HG03378 (cell line): Measurements from ENCODE around the gene CCR9.
"Not testable (repeated sequence)": the region's sequence is repeated elsewhere in the genome, so short reads cannot be mapped to it uniquely, and the experiment has no call there.

Experiments used
- ATAC-seq: cut with Tn5 transposase; IDR thresholded peaks from one replicate; pipeline ENCODE4 v1.9.1; 2021; ENCODE audit warnings: mild to moderate bottlenecking, moderate library complexity; ENCODE audit not compliant: unreplicated experiment

Gene CCR9, protein sequence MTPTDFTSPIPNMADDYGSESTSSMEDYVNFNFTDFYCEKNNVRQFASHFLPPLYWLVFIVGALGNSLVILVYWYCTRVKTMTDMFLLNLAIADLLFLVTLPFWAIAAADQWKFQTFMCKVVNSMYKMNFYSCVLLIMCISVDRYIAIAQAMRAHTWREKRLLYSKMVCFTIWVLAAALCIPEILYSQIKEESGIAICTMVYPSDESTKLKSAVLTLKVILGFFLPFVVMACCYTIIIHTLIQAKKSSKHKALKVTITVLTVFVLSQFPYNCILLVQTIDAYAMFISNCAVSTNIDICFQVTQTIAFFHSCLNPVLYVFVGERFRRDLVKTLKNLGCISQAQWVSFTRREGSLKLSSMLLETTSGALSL

DNA sequence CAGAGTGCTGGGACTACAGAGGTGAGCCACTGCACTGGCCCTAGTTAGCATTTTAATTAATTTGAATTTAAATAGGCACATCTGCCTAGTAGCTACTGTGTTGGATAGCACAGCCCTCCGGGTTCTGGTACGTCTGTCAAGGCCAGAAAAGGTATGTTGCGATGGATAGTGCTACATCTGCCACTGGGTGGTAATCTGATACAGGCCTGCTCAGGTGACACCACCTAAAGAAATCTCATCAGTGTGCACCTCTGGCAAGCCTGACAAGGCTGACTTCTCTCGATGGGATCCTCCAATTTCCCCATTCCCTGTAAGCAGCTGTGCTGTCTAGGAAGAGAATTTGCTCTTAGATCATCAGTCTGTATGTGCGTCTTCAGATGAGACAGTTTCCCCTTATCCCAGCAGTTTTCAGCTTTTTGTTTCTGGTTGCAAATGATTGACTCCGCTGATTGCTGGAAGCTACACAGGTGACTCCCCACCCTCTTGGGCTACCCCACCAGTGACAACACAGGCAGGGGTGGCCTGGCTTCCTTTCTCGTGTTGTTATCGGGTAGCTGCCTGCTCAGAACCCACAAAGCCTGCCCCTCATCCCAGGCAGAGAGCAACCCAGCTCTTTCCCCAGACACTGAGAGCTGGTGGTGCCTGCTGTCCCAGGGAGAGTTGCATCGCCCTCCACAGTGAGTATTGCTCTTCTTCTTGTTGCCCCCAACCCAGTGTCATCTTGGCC is at the start of gene CCR9:
Gene CCR9 (plus strand): TSS at position 565 of the 727 bp plus-strand sequence. CDS start 8,391 bp downstream, outside the sequence.
- no peak for ATAC-seq

DNA sequence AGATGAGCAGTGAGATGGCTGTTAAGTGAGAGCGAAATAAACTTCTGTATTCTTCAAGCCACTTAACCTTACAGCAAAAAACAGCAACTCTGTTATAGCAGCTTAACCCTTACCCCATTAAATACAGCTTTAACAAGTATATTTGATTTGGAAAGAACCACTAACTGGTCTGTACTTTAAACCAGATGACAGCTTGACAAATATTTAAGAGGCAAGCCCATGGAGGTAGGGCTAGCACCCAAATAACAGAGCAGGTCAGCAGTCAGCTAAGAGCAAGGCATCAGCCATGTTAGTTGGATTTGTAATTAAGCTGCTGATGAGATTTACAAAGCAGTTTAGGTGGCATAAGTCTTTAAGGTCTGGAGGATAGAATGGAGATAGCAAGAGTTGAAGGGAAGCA is 47.9 kb upstream of the CCR9 start:
- ATAC-seq: no peak

DNA sequence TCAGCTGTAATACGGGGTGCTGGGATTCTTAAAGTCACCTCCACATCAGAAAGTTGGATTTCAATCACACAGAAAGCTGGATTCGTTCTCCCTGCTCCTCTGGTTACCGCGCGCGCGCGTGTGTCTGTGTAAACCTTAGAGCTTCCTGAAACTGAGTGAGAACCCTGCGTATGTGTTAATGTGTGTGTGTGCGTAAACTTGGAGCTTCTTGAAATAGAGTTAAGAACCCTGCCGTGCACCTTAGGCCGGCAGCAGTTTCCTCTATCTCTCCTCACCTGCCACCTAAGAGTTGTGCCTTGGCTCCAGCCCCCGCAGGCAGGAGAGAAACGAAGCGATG is 45.0 kb upstream of the CCR9 start:
- no peak for ATAC-seq

DNA sequence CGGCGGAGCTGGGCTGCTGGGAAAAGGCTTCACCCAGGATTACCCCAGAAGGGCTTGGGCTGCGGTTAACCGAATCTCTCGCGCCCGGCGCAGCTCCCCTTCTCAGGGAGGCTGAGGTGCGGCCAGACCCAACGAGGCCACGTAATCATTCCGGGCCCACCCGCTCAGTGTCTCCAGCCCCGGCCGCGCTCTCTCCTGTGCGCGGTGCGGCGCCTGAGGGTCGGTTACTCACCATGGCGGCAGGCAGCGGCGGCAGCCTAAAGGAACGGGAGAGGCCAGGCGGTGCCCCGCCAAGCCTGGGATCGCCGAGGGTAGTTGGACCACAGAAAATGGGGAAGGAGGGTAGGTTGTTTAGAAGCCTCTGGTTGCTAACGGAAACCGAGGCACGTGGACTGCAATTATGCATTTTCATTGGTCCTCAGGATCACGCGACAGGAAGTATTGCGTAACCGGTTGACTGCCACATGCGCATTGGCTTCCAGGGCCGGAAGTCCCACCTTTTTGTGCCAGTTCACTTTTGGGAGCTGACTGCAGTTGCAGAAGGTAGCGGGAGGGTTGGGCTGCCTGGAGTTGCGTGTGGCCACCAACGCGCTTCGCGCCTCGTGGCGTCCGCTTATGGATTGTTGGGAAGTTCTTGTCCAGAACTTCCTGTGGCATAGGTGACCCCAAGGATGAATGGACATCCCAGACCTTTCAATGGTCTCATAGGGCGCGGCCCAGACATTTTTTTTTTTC is 44.4 kb upstream of the CCR9 start, which contains the start of gene LZTFL1:
Gene LZTFL1 (minus strand): TSS at position 363 of the 735 bp plus-strand sequence. CDS start 128 bp downstream, at position 235.
- ATAC-seq: peak; percentile 87

DNA sequence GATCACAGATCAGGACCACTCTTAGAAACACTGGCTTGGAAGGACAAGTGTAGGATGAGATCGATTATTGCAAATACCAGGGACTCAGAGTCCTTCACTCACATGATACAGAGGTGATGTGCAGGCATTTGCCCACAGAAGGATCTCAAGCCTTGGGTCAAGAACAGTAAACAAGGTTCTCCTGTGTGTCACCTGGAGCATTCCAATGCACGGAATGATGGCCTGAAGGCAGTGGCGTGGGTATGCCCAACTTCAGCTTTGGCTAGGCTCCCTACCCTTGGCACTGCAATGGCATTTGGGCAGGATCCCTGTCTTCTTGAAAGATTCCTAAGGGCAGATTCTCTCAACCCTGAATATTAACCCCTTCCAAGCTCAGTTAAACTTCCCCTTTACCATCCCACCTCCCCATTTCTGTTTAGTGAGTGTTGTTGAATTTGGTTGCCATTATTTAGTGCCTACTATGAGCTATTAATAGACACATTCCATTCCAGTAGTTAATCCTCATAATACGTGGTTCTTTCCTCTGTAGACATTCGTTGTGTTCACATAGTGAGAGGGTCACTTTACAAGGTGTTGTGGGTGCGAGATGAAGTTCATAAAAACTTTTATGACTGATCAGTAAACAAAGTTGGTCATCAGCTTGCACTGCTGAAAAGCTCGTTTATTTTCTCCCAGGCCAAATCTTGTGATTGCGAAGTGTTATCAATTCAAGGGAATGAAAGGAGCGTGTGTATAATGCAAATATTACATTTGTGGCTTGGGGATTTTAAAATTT is 43.3 kb upstream of the CCR9 start:
- ATAC-seq: no peak

DNA sequence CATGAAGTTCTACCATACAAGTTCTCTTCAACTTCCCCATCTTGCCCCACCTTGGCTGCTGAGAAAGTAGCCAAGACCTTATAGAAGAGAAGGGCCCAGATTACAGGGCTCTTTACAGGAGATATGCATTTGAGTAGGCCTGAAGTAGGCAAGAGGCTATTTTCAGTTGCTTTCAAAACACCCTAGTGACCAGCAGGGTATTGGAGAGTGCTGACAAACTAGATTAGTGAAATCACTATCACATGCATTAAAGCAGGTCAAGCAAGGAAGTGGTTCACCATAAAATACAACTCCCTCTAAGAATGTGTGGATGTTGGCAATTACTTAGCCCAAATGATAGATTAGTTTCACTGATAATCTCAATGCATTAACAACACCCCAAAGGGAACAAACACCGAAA is 41.7 kb upstream of the CCR9 start:
- ATAC-seq: no peak

DNA sequence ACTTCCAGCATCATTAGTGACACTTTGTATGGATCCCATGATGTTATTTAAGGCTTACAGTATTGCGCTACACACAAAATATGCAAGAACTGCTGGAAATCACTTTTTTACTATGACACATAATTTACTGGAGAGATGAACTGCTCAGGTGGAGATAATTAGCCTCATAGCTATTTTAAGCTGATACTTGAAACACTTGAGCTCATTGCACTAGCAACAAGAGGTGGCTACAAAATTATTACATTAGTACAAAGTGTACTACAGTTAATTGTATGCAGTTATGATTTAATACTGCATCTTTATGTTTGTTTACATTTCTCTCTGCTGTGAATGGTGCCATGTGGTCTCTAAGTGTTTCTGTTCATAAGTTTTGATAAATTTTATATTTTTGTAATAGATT is 38.0 kb upstream of the CCR9 start:
- ATAC-seq: no peak

DNA sequence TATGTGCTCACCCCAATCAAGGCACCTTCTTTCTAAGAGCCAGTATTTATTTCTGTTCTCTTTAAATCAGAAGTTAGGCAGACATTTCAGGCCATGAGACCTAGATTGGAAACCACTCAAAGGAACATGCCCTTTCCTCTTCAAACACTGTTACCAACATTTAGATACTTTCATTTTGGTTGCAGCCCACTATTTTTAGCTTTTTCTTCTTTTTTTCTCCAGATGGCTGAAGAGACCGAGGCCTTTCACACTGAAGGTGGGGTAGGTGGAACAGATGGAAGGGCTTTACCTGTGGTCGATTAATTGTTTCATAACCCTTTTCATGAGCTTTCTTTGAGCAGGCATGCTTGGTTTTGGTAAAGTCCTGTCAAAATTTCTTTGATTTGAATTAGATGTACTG is 33.5 kb upstream of the CCR9 start:
- no peak for ATAC-seq

DNA sequence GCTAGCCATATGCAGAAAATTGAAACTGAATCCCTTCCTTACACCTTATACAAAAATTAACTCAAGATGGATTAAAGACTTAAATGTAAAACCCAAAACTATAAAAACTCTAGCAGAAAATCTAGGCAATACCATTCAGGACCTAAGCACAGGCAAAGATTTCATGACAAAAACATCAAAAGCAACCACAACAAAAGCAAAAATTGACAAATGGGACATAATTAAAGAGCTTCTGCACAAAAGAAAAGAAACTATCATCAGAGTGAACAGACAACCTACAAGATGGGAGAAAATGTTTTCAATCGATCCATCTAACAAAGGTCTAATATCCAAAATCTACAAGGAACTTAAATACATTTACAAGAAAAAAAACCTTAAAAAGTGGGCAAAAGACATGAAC is 30.0 kb upstream of the CCR9 start:
- not testable (repeated sequence) for ATAC-seq

DNA sequence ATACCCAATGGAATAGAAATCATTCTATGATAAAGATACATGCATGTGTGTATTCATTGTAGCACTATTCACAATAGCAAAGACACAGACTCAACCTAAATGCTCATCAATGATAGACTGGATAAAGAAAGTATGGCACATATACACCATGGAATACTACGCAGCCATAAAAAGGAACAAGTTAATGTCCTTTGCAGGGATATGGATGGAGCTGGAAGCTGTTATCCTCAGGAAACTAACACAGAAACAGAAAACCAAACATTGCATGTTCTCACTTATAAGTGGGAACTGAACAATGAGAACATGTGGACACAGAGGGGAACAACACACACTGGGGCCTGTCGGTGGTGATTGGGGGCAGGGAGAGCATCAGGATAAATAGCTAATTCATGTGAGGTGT is 29.3 kb upstream of the CCR9 start:
- not testable (repeated sequence) for ATAC-seq

DNA sequence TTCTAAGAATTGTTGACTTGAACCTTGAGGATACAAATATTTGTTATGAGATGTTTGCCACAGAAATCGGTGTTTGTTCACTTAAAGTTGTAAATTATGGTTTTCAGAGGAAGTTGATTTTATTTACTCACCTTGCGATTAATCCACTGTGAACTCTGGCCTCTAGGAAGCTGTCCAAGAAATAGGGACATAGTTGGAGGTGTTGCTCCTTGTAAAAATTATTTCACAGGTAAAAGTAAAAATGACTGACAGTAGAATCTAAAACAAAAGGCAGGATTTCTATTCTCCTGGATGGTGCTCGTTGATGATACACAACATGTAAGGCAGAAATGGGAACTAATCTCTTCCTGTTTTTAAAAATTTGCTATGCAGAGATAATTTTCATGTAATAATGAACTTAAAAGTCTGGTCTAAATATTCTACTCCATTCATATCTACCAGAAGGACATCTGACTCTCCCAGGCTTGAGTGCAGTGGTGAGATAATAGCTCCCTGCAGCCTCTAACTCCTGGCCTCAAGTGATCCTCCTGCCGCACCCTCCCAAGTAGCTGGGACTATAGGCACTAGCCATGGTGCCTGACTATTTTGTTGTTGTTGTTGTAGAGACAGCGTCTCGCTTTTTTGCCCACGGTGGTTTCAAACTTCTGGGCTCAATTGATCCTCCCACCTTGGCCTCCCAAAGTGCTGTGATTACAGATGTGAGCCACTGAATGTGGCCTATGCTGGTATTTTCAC is 27.4 kb upstream of the CCR9 start:
- no peak for ATAC-seq

DNA sequence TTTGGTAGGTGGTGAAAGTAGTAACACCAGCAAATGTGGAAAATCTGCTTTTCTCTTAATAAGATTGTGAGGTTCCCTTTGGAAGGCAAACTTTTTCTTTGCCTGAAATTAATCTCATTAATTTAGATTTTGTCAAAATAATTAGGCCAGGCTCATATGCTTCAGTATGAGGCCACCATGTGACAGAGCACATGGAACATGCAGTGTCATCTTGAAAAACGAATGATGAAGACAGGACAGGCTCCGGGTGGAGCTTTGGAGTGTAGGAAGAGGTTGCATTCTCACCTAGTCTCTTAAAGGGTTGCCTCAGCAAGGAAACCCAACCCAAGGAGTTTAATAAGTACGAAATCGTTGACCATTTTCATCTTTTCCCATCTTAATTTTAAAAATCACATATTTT is 25.9 kb upstream of the CCR9 start:
- no peak for ATAC-seq

DNA sequence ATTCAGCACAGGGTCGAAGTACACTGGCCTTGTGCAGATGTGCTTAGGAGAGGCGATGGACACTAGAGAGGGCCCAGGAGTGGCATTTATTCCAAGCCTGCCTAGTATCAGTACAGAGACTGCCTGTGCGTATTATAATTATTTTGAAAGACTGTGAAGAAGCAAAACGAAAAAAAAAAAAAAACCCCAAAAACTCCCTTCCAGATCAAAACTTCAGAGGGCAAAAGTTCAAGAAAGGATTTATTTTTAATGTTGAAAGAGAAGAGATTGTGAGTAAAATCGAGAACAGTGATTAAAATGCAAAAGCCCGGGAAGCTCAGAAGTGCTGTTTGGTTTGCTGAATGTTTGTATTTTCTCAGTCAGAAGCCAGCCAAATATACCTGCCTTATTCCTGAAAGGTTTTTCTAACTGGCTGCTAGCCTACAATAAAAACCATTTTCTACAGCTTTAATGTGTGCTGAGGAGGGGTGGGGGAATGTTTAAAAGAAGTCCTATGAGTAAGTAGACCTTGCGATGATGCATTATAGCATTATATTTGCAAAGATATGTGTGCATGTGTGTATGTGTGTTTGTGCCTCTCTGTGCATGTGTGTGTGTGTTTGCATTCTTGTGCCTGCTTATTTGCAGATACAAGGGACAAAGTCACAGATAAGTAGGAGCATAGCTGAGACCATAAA is 25.2 kb upstream of the CCR9 start:
- peak; percentile 56 for ATAC-seq

DNA sequence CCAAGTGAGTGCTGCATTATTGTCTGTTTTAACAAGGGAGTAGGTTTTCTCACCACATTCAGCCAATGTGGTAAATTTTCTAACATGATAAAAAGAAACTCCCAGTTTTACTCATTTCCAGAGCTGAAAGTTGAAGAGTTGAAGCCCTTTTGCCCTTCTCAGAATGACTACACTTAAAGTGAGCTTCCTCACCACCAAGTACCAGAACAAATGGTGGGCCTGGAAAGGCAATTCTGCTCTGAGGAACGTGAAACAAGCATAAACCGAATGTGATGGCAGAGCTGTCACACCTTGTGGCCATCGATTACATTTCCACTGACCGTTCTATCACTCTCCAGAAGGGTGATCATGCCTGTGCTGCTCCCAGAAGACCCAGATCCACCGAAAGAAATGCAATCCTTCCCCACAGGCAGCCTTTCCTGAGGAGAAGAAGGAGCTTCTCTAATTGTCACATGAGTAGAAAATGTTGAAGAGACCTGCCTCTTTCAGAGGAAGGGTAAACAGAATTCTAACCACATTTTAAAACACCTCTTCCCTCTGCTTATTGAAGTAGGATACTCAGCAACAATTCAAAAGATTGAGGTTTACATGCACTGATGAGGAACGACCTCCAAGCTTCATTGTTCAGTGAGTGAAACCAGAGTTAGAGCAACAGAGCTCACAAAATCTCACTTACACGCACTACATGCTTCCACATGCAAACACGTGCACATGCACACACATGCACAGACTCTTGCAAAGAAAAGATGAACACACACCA is 21.4 kb upstream of the CCR9 start:
- peak; percentile 67 for ATAC-seq

DNA sequence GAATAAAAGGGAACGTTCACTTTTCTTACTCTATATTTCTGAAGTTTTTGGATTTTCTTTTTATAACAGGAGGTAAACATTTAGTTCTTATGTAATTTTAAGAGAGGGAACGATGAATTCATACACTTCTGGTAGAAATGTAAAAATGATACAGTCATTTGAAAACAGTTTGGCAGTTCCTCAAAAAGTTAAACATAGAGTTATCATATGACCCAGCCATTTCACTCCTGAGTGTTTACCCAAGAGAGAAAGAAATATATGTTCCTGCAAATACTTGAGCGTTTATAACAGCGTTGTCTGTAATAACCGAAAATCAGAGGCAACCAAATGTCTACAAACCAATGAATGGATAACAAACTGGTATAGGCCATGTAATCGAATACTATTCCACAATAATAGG is 20.8 kb upstream of the CCR9 start:
- no peak for ATAC-seq

DNA sequence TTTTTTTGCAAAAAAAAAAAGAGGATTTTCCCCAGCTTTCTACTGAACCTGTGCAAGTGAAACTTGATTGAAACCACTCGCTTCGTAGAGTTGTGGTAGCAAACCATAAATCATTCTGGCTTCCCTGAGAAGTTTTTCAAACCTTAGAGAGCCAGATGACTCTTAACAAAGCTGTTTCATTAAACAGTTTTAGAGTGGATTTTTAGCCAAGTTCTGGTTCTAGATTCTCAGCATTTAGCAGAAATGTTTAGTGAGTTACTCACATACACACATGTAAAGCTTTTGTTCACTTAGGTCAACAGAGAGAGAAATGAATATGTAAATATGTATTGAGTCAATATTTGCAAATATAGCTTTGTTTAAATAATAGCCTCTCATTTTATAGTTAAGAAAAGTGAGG is 18.1 kb upstream of the CCR9 start:
- ATAC-seq: no peak

DNA sequence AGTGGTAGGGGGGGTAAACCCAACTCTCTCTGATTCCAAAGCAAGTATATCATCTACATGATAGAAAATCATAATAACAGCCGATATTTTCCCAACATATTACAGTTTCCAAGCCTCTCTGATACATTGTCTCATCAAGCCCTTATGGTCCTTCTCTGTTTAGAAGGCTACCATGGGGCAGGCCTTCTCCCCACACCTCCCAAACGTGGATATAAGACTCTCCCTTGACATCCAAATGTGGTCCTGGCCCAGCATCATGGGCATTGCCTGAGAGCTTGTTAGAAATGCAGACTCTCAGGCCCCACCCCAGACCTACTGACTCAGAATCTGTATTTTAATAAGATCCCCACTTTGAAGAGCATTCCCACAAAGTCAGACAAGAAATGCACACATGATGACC is 17.7 kb upstream of the CCR9 start:
- ATAC-seq: no peak

DNA sequence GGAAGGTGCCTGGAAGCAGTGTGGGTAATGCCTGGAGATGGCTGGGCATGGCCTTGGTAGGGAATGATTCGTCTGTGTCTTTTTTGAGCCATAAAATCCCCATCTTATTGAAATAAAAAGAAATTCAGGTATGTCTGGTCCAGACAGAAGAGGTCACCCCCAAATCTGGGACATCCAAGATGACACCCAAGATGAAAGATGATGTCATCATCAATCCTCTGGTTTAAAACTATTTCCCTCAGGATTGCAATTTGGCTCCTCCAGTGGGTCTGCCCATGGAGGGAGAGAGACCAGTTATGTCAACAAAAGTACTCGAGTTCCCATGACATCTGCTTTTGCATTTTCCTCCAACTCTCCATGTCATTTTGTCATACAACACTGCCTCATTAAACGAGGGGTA is 16.7 kb upstream of the CCR9 start:
- no peak for ATAC-seq

DNA sequence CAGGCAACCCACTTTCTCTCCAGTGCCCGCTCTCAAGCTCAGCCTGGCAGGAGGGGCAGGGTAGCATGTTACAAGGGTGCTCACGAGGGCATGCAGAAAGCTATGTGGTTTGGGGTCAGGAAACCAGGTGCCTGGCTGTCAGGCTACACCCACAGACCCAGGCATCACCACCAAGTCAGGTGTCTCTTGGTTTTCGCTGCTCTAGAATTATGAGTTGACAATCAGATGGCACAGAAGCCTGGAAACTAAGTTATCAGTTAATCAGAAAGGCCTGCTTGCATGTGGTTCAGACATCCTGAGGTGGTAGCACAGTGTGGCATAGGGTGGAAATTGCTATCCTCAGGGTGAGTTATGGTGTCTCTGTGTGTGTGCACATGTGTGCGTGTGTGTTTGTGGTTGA is 16.2 kb upstream of the CCR9 start:
- ATAC-seq: no peak
